K562 (cell line): ENCODE data around the gene EMD. TPM values are rescaled to one million over a fixed set of nuclear protein-coding genes. Genes with fewer than 3 reads are reported as not detected.

Experiments used
- ARID3A ChIP-seq: IDR thresholded peaks from 2 replicates; pipeline ENCODE4 v1.6.1; 2012; ENCODE audit warnings: low read depth, low read length, improper control_type of control experiment, borderline replicate concordance
- ATF7 ChIP-seq: fragments of 450-650 bp; IDR thresholded peaks from 2 replicates; pipeline ENCODE4 v1.7.1; 2014; ENCODE audit warnings: mild to moderate bottlenecking, moderate library complexity
- L3MBTL2 ChIP-seq: fragments of 450-650 bp; IDR thresholded peaks from 2 replicates; pipeline ENCODE4 v1.6.1; 2016; ENCODE audit warnings: mild to moderate bottlenecking, moderate library complexity
- NR2C1 ChIP-seq, 2 experiments: fragments of 450-650 bp; IDR thresholded peaks; 2 replicates each; pipeline ENCODE4 v1.6.1; 2017; ENCODE audit warnings: mild to moderate bottlenecking in 2 of 2, antibody characterized with exemption in 1 of 2, inconsistent platforms in 1 of 2, missing compliant biosample characterization in 1 of 2, missing genetic modification characterization in 1 of 2
- PCBP2 ChIP-seq: fragments of 200-400 bp; formaldehyde crosslinking; IDR thresholded peaks from 2 replicates; pipeline ENCODE4 v1.6.1; 2018; ENCODE audit warnings: low read length, low read depth, mild to moderate bottlenecking, moderate library complexity; ENCODE audit not compliant: poor library complexity, severe bottlenecking
- ZBTB9 ChIP-seq: fragments of 450-650 bp; formaldehyde crosslinking; IDR thresholded peaks from 2 replicates; pipeline ENCODE4 v1.4.0; 2020; ENCODE audit warnings: mild to moderate bottlenecking, moderate library complexity
- ZNF655 ChIP-seq: fragments of 250-450 bp; sonication (Bioruptor Pico); IDR thresholded peaks from 2 replicates; pipeline ENCODE4 v1.5.0; 2021
- polyA plus RNA-seq, 8 experiments: library from polyadenylated mRNA; depleted of rRNA in 4 of 8; stranded (reverse) in 5 of 8; unstranded in 3 of 8; fragments of >200 nt; fragmentation: Nextera tagmentation in 2 of 8; fragmentation: Illumina TruSeq in 1 of 8; extraction: Ambion mirVana in 2 of 8; extraction: Trizol in 1 of 8; gene quantifications; 2 replicates each; pipeline versions ENCODE4 v1.2.1 to v1.2.3, GENCODE V29; 2011 to 2014; ENCODE audit warnings: inconsistent platforms in 1 of 8, missing spikeins in 1 of 8
- total RNA-seq, 7 experiments: library from RNA; depleted of rRNA in 6 of 7; stranded (reverse); fragments of >200 nt in 6 of 7; fragmentation: Illumina TruSeq in 2 of 7; extraction: Trizol in 2 of 7; gene quantifications; 2 replicates each; pipeline versions ENCODE4 v1.2.1 to v1.2.3, GENCODE V29; 2011 to 2021; ENCODE audit warnings: low replicate concordance in 1 of 7

The EMD gene
- total and polyA plus RNA-seq, 9 of the 15 experiments (the other 6 are each of a cell fraction or from before 2014, with no cell fraction given), result 2.3 to 206 (median 61.9) TPM

- TF ChIP-seq PCBP2, result no peak
- TF ChIP-seq ZNF655 (CRISPR knock-in tag), result no peak
- no peak for TF ChIP-seq L3MBTL2
- no peak for TF ChIP-seq ATF7
- TF ChIP-seq ARID3A, result no peak
- no peak for TF ChIP-seq ZBTB9 (CRISPR knock-in tag)
- no peak for TF ChIP-seq NR2C1 (IDR thresholded peaks at IDR 0.05)
- no peak for TF ChIP-seq NR2C1 (tag; IDR thresholded peaks at IDR 0.05)
These were observed 41.3 kb downstream of the EMD start (continued) for GRCh38 chrX:154420402-154420756.
